ENCODE results near the gene TAS2R41. TPM values are rescaled to one million over a fixed set of nuclear protein-coding genes. Genes with fewer than 3 reads are reported as not detected.
A peak's percentile ranks its signal among the peaks of the same experiment; 100 is the strongest.

TAS2R41 gene
- total RNA-seq, 1 experiment from 2014 or later: not detected

DNA sequence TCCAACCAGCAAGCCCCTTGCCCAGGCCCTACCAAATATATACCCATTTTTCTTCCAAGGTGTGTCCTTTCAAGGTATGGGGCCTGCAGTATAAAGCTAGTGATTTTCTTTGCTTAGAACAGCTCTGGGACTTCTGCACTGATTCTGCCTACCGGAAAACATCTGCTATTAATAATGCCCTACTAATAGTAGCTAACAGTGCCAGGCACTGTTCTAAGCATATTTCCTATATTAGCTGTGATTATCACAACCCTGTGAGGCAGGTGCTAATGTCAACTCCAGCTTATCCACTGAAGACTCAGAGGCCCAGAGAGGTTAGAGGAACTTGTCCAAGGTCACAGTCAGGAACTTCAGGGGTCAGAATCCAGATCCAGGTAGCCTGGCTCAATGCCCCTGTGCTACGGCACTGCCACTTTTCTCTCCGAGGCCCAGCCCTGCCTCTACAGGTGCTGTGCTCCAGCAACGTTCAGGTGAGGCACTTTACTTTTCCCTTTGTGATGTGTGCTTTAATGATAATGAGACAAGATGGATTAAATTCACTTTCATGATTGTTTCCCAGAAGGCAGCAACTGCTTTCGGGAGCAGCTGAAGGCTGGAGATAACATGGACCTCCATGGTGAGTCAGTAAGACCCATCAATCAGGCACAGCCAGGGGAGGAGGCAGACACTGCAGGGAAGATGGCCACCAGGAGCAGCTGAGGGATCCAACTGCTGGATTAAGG lies 26.7 kb downstream of the TAS2R41 start:
- ChIA-PET POLR2A (ENCODE audit: low non-redundant PET) (no interaction called here), CTCF (no interaction called here)
- H3K36me3 ChIP-seq (ENCODE audit: insufficient read depth, low read length, poor library complexity, severe bottlenecking): no peaks in the 10 kb centered on the region
- no peaks in the 10 kb centered on the region for H3K9me3 ChIP-seq (ENCODE audit: low read depth, low read length, poor library complexity, severe bottlenecking)
- TF ChIP-seq EZH2 (IDR thresholded peaks at IDR 0.05; ENCODE audit: borderline replicate concordance, low read depth, low read length, poor library complexity, severe bottlenecking): no peak
- TF ChIP-seq, protein P1, sequence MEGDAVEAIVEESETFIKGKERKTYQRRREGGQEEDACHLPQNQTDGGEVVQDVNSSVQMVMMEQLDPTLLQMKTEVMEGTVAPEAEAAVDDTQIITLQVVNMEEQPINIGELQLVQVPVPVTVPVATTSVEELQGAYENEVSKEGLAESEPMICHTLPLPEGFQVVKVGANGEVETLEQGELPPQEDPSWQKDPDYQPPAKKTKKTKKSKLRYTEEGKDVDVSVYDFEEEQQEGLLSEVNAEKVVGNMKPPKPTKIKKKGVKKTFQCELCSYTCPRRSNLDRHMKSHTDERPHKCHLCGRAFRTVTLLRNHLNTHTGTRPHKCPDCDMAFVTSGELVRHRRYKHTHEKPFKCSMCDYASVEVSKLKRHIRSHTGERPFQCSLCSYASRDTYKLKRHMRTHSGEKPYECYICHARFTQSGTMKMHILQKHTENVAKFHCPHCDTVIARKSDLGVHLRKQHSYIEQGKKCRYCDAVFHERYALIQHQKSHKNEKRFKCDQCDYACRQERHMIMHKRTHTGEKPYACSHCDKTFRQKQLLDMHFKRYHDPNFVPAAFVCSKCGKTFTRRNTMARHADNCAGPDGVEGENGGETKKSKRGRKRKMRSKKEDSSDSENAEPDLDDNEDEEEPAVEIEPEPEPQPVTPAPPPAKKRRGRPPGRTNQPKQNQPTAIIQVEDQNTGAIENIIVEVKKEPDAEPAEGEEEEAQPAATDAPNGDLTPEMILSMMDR (conservative IDR thresholded peaks at IDR 0.05; ENCODE audit: low read depth, low read length): no peak
- DNase-seq (ENCODE audit: low spot score): peak; percentile 22
- intact Hi-C loops (cut with micrococcal nuclease; ENCODE audit: unreplicated experiment): no loop called here
- BruUV-seq (replicated peaks): no TSS peak
- no peaks in the 10 kb centered on the region for H3K27me3 ChIP-seq (replicated peaks; ENCODE audit: insufficient read depth, low read depth, low read length, poor library complexity)
- no peak overlapping the region for H3K4me3 ChIP-seq (ENCODE audit: low read depth, low read length, poor library complexity, severe bottlenecking)
- H3K27ac ChIP-seq (ENCODE audit: low read depth, low read length, poor library complexity, severe bottlenecking): no peak overlapping the region
- H3K4me1 ChIP-seq (ENCODE audit: insufficient read depth, low read length, poor library complexity, severe bottlenecking): no peaks in the 10 kb centered on the region

DNA sequence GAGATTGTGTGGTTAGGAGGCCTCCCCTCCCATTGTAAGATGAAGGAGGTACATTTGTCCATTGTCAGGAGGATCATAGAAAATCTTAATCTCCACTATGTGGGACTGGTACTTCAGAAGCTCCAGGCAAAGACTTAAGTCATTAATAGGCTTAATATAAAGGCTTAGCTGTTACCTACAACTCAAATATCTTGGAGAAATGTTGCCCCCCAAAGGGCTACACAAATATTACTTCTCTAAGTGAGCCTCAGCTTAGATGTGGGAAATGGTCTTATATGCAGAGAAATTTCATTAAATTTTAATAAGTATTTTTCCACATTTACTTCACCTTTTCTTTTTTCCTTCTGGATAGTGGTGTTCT lies 27.2 kb downstream of the TAS2R41 start:
- intact Hi-C loops (cut with micrococcal nuclease; ENCODE audit: unreplicated experiment): no loop called here
- Histone ChIP-seq H3K27ac (ENCODE audit: low read depth, low read length, poor library complexity, severe bottlenecking) (no peak overlapping the region), H3K4me1 (ENCODE audit: insufficient read depth, low read length, poor library complexity, severe bottlenecking) (no peaks in the 10 kb centered on the region), H3K4me3 (ENCODE audit: low read depth, low read length, poor library complexity, severe bottlenecking) (no peak overlapping the region), H3K27me3 (replicated peaks; ENCODE audit: insufficient read depth, low read depth, low read length, poor library complexity) (no peaks in the 10 kb centered on the region), H3K36me3 (ENCODE audit: insufficient read depth, low read length, poor library complexity, severe bottlenecking) (no peaks in the 10 kb centered on the region), H3K9me3 (ENCODE audit: low read depth, low read length, poor library complexity, severe bottlenecking) (no peaks in the 10 kb centered on the region)
- CTCF ChIA-PET: no interaction called here
- POLR2A ChIA-PET (ENCODE audit: low non-redundant PET): no interaction called here
- BruUV-seq (replicated peaks): no TSS peak
- peak; percentile 32 for DNase-seq (ENCODE audit: low spot score)
- TF ChIP-seq, protein P1 (conservative IDR thresholded peaks at IDR 0.05; ENCODE audit: low read depth, low read length): no peak; the same call in 1 of the 2 replicates
- no peak for TF ChIP-seq EZH2 (IDR thresholded peaks at IDR 0.05; ENCODE audit: borderline replicate concordance, low read depth, low read length, poor library complexity, severe bottlenecking)

DNA sequence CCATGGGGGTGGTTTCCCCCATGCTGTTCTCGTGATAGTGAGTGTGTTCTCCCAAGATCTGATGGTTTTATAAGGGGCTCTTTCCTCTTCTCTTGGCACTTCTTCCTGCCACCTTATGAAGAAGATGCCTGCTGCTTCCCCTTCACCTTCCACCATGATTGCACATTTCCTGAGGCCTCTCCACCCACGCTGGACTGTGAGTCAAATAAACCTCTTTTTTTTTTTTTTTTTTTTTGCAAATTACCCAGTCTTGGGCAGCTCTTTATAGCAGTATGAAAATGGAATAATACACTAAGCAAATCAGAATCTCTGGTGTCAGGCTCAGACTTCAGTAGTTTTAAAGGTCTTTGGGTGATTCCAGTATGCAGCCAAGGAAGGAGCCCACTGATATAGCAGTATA lies 28.2 kb downstream of the TAS2R41 start:
- intact Hi-C loops (cut with micrococcal nuclease; ENCODE audit: unreplicated experiment): no loop called here
- ChIA-PET POLR2A (ENCODE audit: low non-redundant PET) (no interaction called here), CTCF (no interaction called here)
- no peaks in the 10 kb centered on the region for H3K4me1 ChIP-seq (ENCODE audit: insufficient read depth, low read length, poor library complexity, severe bottlenecking)
- H3K27me3 ChIP-seq (replicated peaks; ENCODE audit: insufficient read depth, low read depth, low read length, poor library complexity): no peaks in the 10 kb centered on the region
- TF ChIP-seq, protein P1 (conservative IDR thresholded peaks at IDR 0.05; ENCODE audit: low read depth, low read length): no peak
- no peak for TF ChIP-seq EZH2 (IDR thresholded peaks at IDR 0.05; ENCODE audit: borderline replicate concordance, low read depth, low read length, poor library complexity, severe bottlenecking)
- no peak overlapping the region for H3K27ac ChIP-seq (ENCODE audit: low read depth, low read length, poor library complexity, severe bottlenecking)
- H3K4me3 ChIP-seq (ENCODE audit: low read depth, low read length, poor library complexity, severe bottlenecking): no peak overlapping the region
- no TSS peak for BruUV-seq (replicated peaks)
- H3K36me3 ChIP-seq (ENCODE audit: insufficient read depth, low read length, poor library complexity, severe bottlenecking): no peaks in the 10 kb centered on the region
- no peak for DNase-seq (ENCODE audit: low spot score)
- H3K9me3 ChIP-seq (ENCODE audit: low read depth, low read length, poor library complexity, severe bottlenecking): no peaks in the 10 kb centered on the region
